Central memory CD4-positive, alpha-beta T cell (primary cell): ENCODE measurements around the gene PLA2G2F.

ENCODE experiments used
- DNase-seq: peaks from one replicate; pipeline ENCODE4 v3.0.0; 2022
- total RNA-seq, 3 experiments: gene quantifications; one replicate each; lab custom pipeline; 2026; lab: John Stamatoyannopoulos, UW

The PLA2G2F gene
- 0 reads per million in 3 experiments for total RNA-seq

GRCh38 chr1:20138961-20139550 is at the start of gene PLA2G2F:
Gene PLA2G2F, plus strand, starts transcription at chr1:20139323. Its CDS starts 105 bp downstream, at chr1:20139428.
- DNase-seq: no peak

DNA sequence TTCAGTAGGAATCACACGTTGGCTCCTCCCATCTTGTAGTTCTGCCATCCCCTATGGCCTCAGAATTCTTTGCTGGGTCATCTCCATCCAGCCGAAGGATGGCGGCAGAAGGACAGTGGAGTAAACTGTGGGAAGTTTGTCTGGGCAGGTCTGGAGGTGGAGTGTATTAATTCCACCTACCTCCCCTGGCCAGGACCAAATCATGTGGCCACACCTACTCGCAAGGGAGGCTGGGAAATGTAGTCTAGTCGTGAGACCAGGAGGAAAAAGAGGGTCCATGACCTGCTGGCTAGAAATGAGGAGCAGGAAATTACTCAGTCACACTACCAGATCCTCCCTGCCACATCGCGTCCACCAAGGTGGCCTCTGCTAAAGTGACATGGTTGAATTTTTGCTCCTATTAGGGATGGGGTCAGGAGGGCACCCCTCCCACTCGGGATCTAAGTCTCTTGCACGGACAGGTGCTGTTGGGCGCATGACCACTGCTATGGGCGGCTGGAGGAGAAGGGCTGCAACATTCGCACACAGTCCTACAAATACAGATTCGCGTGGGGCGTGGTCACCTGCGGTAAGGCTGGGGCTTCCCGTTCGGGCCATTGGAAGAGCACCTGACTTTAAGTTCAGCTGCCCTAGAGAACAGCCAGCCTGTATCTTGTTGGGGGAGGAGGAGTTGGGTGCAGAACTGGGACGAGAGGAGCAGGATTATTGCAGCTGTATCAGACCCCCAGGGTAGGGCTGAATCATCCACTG is 49.6 kb upstream of the PLA2G2F start:
- no peak for DNase-seq

DNA sequence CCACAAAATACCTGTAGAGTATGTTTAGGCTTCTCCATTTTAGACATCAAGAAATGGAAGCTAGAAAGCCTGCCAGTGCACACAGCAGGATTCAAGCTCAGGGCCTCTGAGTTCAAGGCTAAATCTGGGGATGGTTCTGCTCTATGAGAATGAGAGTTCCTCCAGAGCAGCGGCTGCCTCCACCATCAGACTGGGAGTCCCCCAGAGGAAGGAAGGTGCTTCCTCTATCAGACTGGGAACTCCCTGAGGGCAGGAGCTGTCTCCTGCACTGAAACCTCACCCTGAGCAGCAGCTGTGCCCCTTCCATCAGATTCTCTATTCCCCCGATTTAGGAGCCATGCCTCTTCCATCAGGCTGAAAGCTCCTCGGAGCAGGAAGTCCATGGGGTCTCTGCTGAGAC is 49.0 kb upstream of the PLA2G2F start:
- DNase-seq: no peak

DNA sequence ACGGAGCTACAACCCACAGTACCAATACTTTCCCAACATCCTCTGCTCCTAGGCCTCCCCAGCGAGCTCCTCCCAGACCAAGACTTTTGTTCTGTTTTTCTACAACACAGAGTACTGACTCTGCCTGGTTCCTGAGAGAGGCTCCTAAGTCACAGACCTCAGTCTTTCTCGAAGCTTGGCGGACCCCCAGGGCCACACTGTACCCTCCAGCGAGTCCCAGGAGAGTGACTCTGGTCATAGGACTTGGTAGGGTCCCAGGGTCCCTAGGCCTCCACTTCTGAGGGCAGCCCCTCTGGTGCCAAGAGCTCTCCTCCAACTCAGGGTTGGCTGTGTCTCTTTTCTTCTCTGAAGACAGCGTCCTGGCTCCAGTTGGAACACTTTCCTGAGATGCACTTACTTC is 48.5 kb upstream of the PLA2G2F start:
- DNase-seq: no peak

- no peak for DNase-seq
Observed at GRCh38 chr1:20093303-20093702, 45.8 kb upstream of the PLA2G2F start.

DNA sequence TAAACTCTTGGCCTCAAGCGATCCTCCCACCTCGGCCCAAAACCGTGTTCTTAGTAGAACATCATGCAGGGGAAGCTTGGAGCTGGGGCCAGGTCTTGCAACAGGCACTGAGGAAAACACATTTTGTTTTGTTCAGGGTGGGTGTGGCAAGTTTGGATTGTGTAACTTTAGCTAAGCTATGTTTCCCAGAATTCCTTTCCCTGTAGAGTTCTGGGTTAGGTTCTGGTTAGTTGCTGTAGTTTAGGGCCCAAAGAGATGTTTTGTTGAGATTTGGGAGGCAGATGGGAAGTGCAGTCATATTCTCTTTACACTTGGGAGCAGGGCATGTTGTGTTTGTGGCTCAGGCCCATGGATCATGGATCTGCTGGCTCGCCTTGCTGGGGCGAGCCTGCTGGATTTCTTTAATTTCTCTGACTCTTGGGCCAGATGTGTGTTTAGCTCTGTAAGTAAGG is 45.2 kb upstream of the PLA2G2F start:
- no peak for DNase-seq

DNA sequence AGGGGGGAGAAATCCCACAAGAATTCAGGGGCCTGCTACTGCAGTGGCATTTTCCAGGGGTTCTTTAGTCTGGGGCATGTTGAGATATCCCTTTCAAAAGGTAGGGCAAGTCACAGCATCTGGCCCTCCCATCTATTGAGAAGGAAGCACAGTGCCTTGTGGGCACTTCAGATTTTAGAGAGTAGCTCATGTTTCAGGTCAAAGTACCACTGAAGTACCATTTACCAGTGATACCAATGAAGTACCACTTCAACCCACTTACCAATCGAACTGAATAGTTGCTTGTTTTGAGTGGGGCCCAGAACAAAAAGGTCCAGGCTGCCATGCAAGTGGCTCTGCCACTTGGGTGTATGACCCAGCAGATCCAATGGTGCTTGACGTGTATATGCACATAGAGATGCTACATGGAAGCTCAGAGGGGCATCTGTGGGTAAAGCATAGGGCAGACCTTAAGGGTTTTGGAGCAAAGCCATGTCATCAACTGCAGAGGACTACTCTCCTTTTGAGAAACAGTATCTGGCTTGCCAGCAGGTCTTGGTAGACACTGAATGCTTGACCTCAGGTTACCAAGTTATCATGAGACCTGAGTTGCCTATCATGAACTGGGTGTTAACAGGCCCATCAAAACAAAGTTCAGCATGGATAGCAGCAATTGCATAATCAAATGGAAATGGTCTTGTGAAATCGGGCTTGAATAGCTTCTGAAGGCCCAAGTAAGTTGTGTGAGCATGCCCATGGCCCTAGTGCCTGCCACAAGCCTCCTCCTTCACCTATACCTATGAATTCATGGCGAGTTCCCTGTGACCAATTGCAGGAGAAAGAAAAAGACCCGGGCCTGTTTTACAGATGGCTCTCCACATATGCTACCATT is 43.3 kb upstream of the PLA2G2F start:
- no peak for DNase-seq

- no peak for DNase-seq
Observed at GRCh38 chr1:20096840-20097447, 42.2 kb upstream of the PLA2G2F start.

GRCh38 chr1:20099533-20099932 is 39.6 kb upstream of the PLA2G2F start:
- DNase-seq: no peak

GRCh38 chr1:20100632-20101355 is 38.3 kb upstream of the PLA2G2F start:
- DNase-seq: peak; percentile 3

DNA sequence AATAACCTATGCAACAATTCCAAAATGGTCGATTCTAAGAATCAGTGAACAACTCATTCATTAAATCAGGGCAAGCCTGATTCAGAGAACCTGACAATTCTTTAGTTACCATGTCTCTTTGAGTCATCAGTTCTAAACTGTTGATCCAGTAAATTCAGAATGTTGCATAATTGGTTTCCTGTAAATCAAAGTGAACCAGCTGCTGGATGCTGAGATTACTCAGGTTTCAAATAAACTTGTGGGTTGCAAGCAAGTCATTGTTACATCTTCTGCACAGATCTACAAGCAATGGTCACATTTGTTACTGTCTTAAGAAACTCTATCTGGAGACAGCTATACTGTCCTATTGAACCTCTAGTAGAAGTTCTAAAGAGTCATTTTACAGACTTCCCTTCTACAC is 36.2 kb upstream of the PLA2G2F start:
- no peak for DNase-seq

DNA sequence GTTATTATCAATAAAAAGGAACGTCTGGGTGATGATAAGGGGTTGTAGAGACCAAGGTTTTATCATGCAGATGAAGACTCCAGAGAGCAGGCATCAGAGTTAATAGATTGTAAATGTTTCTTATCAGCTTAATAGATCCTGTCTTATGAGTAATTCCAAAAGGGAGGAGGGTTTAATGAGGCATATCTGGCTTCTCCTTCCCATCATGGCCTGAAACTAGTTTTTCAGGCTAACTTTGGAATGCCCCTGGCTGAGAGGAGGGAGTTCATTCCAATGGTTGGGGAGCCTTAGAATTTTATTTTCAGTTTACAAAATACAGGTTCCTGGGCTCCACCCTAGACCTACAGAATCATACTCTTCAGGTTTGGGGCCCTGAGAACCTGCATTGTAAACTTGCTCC is 33.3 kb upstream of the PLA2G2F start:
- no peak for DNase-seq

- DNase-seq: no peak
Observed at GRCh38 chr1:20107351-20107750, 31.8 kb upstream of the PLA2G2F start.

DNA sequence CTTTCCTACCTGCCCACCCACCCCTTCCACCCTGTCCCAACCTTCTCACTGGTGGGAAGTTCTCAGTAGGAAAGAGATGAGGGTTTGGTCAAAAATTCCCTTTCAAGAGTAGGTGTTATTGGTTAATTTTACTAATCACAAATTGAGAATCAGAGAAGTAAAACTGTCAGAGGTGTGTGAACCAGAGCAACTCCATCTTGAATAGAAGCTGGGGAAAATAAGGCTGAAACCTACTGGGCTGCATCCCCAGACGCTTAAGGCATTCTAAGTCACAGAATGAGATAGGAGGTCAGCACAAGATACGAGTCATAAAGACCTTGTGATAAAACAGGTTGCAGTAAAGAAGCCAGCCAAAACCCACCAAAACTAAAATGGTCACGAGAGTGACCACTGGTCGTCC is 31.3 kb upstream of the PLA2G2F start:
- DNase-seq: no peak

DNA sequence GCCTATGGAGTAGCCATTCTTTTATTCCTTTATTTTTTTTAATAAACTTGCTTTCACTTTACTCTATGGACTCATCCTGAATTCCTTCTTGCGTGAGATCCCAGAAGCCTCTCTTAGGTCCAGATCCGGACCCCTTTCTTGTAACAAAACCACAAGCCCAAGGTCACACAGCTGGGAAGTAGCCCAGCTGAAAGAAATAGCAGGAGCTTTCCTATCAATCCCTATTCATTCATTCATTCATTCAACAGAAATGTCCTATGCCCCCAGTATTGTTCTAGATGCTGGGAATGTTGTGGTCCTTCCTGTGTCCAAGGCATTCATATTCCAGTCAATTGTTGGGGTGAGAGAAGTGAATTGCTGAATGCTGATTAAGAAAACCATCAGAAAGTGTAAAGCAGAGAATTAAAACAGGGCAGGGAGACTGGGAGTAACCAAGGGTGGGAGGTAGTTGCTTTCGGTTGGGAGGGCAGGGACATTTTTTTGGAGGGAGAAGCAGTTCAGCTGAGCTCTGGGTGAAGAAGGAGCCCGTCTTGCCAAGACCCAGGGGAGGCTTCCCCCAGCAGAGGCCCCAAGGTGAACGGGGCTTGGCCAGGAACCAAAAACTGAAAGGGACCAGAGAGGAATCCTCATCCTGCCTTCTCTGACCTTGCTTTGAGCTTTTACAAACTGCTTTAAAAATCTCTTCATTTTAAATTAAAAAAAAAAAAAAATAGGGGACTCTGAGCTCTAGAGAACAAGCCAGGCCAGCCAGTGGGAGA is 30.6 kb upstream of the PLA2G2F start:
- no peak for DNase-seq

GRCh38 chr1:20109223-20109856 is 29.8 kb upstream of the PLA2G2F start:
- no peak for DNase-seq

DNA sequence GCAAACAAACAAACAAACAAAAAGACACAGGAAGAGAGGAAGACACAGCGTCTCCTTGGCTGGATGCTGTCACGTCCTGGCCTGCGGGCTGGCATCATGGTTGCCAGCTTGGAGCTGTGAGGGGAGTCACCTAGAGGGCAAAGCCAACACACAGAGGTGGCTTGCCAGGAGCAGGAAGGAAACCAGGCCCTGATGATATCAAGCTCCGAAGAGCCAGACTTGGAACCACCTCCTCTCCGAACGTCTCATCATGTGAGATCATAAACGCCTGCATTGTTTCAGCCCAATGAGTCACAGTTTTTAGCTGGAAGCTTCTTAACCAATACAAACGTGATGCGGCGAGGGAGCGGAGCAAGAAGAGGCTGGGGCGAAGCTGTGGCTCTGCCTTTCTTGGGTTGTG is 28.4 kb upstream of the PLA2G2F start:
- no peak for DNase-seq

GRCh38 chr1:20111452-20111851 is 27.7 kb upstream of the PLA2G2F start:
- DNase-seq: no peak

DNA sequence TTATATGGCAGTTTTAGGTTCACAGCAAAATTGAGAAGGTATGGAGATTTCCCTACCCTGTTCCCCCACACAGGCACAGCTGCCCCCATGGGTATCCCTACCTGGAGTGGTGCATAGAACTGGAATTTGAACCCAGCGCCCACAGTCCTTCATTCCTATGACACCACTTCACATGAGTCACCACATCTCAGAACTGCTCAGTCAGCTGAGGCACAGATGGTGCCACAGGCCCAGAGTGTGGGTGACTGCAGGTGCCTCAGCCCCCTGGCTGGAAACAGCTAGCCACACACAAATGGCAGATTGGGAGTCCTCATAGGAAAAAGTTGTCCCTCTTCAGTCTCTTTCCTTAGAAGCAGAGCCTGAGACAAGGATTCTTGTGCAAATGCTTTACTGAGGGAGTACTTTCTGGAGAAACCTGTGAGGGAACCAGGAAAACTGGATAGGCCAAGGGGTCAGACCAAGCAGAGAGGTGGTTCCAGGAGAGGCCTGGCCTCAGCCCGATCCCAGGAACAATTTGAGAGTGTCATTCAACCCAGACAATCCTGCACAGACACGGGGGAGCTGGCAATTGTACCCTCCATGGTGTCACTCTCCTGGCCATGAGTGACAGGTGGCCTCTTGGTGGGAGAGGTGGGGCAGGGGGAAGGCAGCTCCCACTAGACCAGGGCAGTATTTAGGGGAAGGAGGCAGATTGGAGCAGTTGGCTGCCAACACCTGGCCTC is 26.7 kb upstream of the PLA2G2F start:
- DNase-seq: no peak

- no peak for DNase-seq
Observed at GRCh38 chr1:20114021-20114648, 25.0 kb upstream of the PLA2G2F start.
